HG02798 (cell line): Measurements from ENCODE around the gene SPATA25.
"Not testable (repeated sequence)": the region's sequence is repeated elsewhere in the genome, so short reads cannot be mapped to it uniquely, and the experiment has no call there.

Experiments
- ATAC-seq: cut with Tn5 transposase; IDR thresholded peaks from one replicate; pipeline ENCODE4 v1.9.1; 2021; ENCODE audit warnings: mild to moderate bottlenecking; ENCODE audit not compliant: unreplicated experiment, poor library complexity

SPATA25 gene

GRCh38 chr20:45887346-45887715 is at the start of gene SPATA25:
Gene SPATA25, minus strand, starts transcription at chr20:45887622. Its CDS starts 32 bp downstream, at chr20:45887590.
- no peak for ATAC-seq

- peak; percentile 11 for ATAC-seq
These were observed 48.1 kb upstream of the SPATA25 start for GRCh38 chr20:45935416-45936046.

GRCh38 chr20:45934586-45935415 is 47.4 kb upstream of the SPATA25 start, which contains the start of gene PCIF1:
Gene PCIF1, plus strand, starts transcription at chr20:45934683. Its CDS starts 4,317 bp downstream, at chr20:45939000.
- ATAC-seq: peak; percentile 85

- peak; percentile 13 for ATAC-seq
These were observed 46.7 kb upstream of the SPATA25 start for GRCh38 chr20:45934046-45934585.

GRCh38 chr20:45933266-45934045 is 46.0 kb upstream of the SPATA25 start:
- ATAC-seq: no peak

- ATAC-seq: not testable (repeated sequence)
These were observed 44.3 kb upstream of the SPATA25 start for GRCh38 chr20:45931680-45932079.

GRCh38 chr20:45927071-45927878 is 39.9 kb upstream of the SPATA25 start:
- ATAC-seq: no peak

- ATAC-seq: no peak
These were observed 39.3 kb upstream of the SPATA25 start for GRCh38 chr20:45926731-45927070.

GRCh38 chr20:45925821-45926506 is 38.5 kb upstream of the SPATA25 start:
- ATAC-seq: no peak

GRCh38 chr20:45924391-45925261 is 37.2 kb upstream of the SPATA25 start:
- ATAC-seq: no peak

- no peak for ATAC-seq
These were observed 34.1 kb upstream of the SPATA25 start for GRCh38 chr20:45921337-45922189.

GRCh38 chr20:45920462-45921336 is 33.3 kb upstream of the SPATA25 start:
- ATAC-seq: no peak

GRCh38 chr20:45919542-45920399 is 32.3 kb upstream of the SPATA25 start:
- ATAC-seq: no peak

GRCh38 chr20:45918779-45919537 is 31.5 kb upstream of the SPATA25 start:
- no peak for ATAC-seq

- no peak for ATAC-seq
These were observed 30.8 kb upstream of the SPATA25 start for GRCh38 chr20:45918182-45918737.
